ENCODE data around the gene CTRB1. TPM values are rescaled to one million over a fixed set of nuclear protein-coding genes. Genes with fewer than 3 reads are reported as not detected.

Gene CTRB1
- 10 to 100 TPM in 1 of 2 donors, not detected in 1; 19.1 TPM for total RNA-seq

GRCh38 chr16:75218256-75219076 lies at the start of gene CTRB1:
Gene CTRB1, plus strand, starts transcription at chr16:75218988. Its CDS starts 20 bp downstream, at chr16:75219008.
- Histone ChIP-seq H3K9me3 (no peaks in the 10 kb centered on the region), H3K36me3 (no peaks in the 10 kb centered on the region), H3K4me3 (no peak within 1 kb of the TSS), H3K4me1 (no peaks in the 10 kb centered on the region), H3K9ac (ENCODE audit: low read depth in 2 of 2, low read length in 2 of 2) (no peak within 1 kb of the TSS), H3K27ac (no peak within 1 kb of the TSS), H3K27me3 (no peaks in the 10 kb centered on the region)
- DNase-seq: no peak
- TF ChIP-seq, protein P1, sequence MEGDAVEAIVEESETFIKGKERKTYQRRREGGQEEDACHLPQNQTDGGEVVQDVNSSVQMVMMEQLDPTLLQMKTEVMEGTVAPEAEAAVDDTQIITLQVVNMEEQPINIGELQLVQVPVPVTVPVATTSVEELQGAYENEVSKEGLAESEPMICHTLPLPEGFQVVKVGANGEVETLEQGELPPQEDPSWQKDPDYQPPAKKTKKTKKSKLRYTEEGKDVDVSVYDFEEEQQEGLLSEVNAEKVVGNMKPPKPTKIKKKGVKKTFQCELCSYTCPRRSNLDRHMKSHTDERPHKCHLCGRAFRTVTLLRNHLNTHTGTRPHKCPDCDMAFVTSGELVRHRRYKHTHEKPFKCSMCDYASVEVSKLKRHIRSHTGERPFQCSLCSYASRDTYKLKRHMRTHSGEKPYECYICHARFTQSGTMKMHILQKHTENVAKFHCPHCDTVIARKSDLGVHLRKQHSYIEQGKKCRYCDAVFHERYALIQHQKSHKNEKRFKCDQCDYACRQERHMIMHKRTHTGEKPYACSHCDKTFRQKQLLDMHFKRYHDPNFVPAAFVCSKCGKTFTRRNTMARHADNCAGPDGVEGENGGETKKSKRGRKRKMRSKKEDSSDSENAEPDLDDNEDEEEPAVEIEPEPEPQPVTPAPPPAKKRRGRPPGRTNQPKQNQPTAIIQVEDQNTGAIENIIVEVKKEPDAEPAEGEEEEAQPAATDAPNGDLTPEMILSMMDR (IDR thresholded peaks at IDR 0.05): no peak
- intact Hi-C loops (cut with DNase I): no loop called here

DNA sequence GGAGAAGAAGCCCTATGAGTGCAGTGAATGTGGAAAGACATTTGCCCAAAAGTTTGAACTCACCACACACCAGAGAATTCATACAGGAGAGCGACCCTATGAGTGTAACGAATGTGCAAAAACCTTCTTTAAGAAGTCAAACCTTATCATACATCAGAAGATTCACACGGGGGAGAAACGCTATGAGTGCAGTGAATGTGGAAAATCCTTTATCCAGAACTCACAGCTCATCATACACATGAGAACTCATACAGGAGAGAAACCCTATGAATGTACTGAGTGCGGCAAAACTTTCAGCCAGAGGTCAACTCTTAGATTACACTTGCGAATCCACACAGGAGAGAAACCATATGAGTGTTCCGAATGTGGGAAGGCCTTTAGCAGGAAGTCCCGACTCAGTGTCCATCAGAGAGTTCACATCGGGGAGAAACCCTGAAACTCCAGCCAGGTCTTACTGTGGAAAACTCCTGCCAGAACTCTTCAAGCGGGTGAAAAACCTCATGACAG lies 48.8 kb upstream of the CTRB1 start:
- intact Hi-C loops (cut with DNase I): no loop called here
- no peak overlapping the region for H3K9ac ChIP-seq (ENCODE audit: low read depth in 2 of 2, low read length in 2 of 2)
- peaks cover 9% of the 10 kb centered on the region for H3K9me3 ChIP-seq
- peaks cover 9% of the 10 kb centered on the region for H3K36me3 ChIP-seq
- no peak overlapping the region for H3K4me3 ChIP-seq
- H3K27ac ChIP-seq: no peak overlapping the region
- DNase-seq: no peak
- no peaks in the 10 kb centered on the region for H3K4me1 ChIP-seq
- TF ChIP-seq, protein P1 (IDR thresholded peaks at IDR 0.05): no peak
- no peaks in the 10 kb centered on the region for H3K27me3 ChIP-seq

DNA sequence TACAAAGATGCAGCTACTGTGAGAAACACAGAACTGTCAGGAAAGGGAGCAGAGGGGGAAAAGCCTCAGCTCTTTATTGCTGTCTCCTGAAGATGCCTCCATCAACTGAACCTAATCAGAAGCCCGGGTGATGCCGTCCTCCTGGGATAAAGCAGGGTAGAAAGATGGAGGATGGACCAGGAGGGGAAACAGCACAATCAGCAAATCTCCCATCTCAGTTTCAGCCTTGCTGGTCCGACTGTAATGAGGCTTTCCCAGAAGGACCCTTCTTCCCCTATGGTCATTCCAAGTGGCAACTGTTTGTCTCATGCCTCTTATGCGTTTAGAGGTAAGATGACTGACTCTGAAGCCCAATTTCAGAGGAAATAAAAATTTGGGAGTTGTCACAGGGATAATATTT lies 46.2 kb upstream of the CTRB1 start:
- TF ChIP-seq, protein P1 (IDR thresholded peaks at IDR 0.05): no peak
- Histone ChIP-seq H3K36me3 (peaks cover 9% of the 10 kb centered on the region), H3K4me1 (no peaks in the 10 kb centered on the region), H3K9me3 (peaks cover 13% of the 10 kb centered on the region), H3K27me3 (no peaks in the 10 kb centered on the region), H3K9ac (ENCODE audit: low read depth in 2 of 2, low read length in 2 of 2) (no peak overlapping the region), H3K27ac (no peak overlapping the region), H3K4me3 (no peak overlapping the region)
- intact Hi-C loops (cut with DNase I): no loop called here
- no peak for DNase-seq

DNA sequence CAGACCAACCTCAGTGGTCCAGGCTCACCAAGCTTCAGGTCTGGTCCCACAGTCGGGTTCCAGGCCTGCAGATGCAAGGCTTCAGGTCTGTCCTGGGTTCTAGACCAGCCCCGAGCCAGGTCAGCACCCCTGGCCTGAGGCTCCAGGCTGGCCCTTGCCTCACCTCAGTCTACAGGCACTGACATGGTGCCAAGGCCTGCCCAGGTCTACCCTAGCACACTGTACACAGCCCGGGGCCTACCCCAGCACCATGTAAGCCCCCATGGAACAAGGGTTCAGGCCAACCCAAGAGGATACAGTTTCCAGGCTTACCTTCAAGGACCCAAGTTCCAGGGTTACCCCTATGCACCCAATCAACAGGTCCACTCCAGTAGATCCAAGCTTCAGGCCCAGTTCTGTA lies 43.7 kb upstream of the CTRB1 start:
- TF ChIP-seq, protein P1 (IDR thresholded peaks at IDR 0.05): no peak
- Histone ChIP-seq H3K4me1 (no peaks in the 10 kb centered on the region), H3K36me3 (no peaks in the 10 kb centered on the region), H3K9ac (ENCODE audit: low read depth in 2 of 2, low read length in 2 of 2) (no peak overlapping the region), H3K4me3 (no peak overlapping the region), H3K27ac (no peak overlapping the region), H3K9me3 (peaks cover 12% of the 10 kb centered on the region), H3K27me3 (no peaks in the 10 kb centered on the region)
- intact Hi-C loops (cut with DNase I): no loop called here
- no peak for DNase-seq

DNA sequence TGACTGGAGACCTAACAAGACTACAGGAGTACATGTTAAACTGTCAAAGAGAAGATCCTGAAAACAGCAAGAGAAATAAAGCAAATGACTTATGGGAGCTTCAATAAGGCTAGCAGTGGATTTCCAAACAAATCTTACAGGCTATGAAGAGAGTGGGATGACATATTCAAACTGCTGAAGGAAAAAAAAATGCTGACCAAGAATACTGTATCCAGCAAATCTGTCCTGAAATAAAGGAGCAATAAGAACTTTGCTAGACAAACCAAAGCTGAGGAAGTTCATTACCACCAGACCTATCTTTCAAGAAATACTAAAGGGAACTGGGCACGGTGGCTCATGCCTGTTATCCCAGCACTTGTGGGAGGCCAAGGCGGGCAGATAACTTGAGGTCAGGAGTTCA lies 41.9 kb upstream of the CTRB1 start:
- intact Hi-C loops (cut with DNase I): no loop called here
- no peak overlapping the region for H3K27ac ChIP-seq
- TF ChIP-seq, protein P1 (IDR thresholded peaks at IDR 0.05): no peak
- no peaks in the 10 kb centered on the region for H3K4me1 ChIP-seq
- no peaks in the 10 kb centered on the region for H3K36me3 ChIP-seq
- DNase-seq: no peak
- H3K4me3 ChIP-seq: no peak overlapping the region
- H3K9me3 ChIP-seq: peaks cover 4% of the 10 kb centered on the region
- H3K9ac ChIP-seq (ENCODE audit: low read depth in 2 of 2, low read length in 2 of 2): no peak overlapping the region
- H3K27me3 ChIP-seq: no peaks in the 10 kb centered on the region

All from colonic mucosa (tissue), 4 donors.